OCI-LY3 (cell line): ENCODE results near the gene ZNRF2.

Experiments used
- H2AFZ ChIP-seq: fragments of 200-600, 300-600 bp; shearing (Covaris generic); 2 replicates; pipeline ENCODE4 v1.6.0; 2014; ENCODE audit warnings: antibody characterized with exemption, low read depth, low read length
- H3K27ac ChIP-seq: fragments of 200-600, 300-600 bp; sonication (generic); 2 replicates; pipeline ENCODE4 v1.5.1; 2014; ENCODE audit warnings: mild to moderate bottlenecking, low read length, moderate library complexity, mixed read lengths
- H3K27me3 ChIP-seq: fragments of 200-600, 300-600 bp; sonication (generic); 2 replicates; pipeline ENCODE4 v1.6.1; 2014; ENCODE audit warnings: low read depth, low read length, mixed read lengths
- H3K36me3 ChIP-seq: fragments of 200-600, 300-600 bp; sonication (generic); replicated peaks from 2 replicates; pipeline ENCODE3; 2014; ENCODE audit warnings: low read depth, low read length, mixed read lengths
- H3K4me1 ChIP-seq: fragments of 300-600, 200-600 bp; sonication (generic); 2 replicates; pipeline ENCODE4 v1.6.1; 2014; ENCODE audit warnings: low read length, mixed read lengths
- H3K4me2 ChIP-seq: fragments of 200-600, 300-600 bp; sonication (generic); 2 replicates; pipeline ENCODE4 v1.6.1; 2014; ENCODE audit warnings: low read length, mixed read lengths
- H3K4me3 ChIP-seq: fragments of 300-600, 200-600 bp; sonication (generic); 2 replicates; pipeline ENCODE4 v1.5.1; 2014; ENCODE audit warnings: antibody characterized with exemption, mild to moderate bottlenecking, low read length, moderate library complexity
- H3K79me2 ChIP-seq: fragments of 300-600, 200-600 bp; shearing (Covaris generic); 2 replicates; pipeline ENCODE4 v1.6.1; 2014; ENCODE audit warnings: mild to moderate bottlenecking, low read length, mixed read lengths
- H3K9ac ChIP-seq: fragments of 300-600, 200-600 bp; shearing (Covaris generic); 2 replicates; pipeline ENCODE4 v1.6.0; 2014; ENCODE audit warnings: mild to moderate bottlenecking, low read length, moderate library complexity
- H3K9me3 ChIP-seq: fragments of 200-600, 300-600 bp; shearing (Covaris generic); 2 replicates; pipeline ENCODE4 v1.6.1; 2014; ENCODE audit warnings: low read length, mixed read lengths; ENCODE audit not compliant: insufficient read depth
- H4K20me1 ChIP-seq: fragments of 200-600, 300-600 bp; sonication (generic); 2 replicates; pipeline ENCODE4 v1.6.1; 2016; ENCODE audit warnings: low read length, mixed read lengths; ENCODE audit not compliant: insufficient read depth
- CTCF ChIP-seq: fragments of 200-600, 300-600 bp; sonication (generic); IDR thresholded peaks from 2 replicates; pipeline ENCODE4 v1.5.1; 2014; ENCODE audit warnings: antibody characterized with exemption, low read length, low read depth
- EZH2phosphoT487 ChIP-seq: fragments of 200-600 bp; shearing (Covaris generic); IDR thresholded peaks from 2 replicates; pipeline ENCODE4 v1.6.1; 2018; ENCODE audit warnings: antibody characterized with exemption, mixed run types, low read depth

Gene ZNRF2

DNA sequence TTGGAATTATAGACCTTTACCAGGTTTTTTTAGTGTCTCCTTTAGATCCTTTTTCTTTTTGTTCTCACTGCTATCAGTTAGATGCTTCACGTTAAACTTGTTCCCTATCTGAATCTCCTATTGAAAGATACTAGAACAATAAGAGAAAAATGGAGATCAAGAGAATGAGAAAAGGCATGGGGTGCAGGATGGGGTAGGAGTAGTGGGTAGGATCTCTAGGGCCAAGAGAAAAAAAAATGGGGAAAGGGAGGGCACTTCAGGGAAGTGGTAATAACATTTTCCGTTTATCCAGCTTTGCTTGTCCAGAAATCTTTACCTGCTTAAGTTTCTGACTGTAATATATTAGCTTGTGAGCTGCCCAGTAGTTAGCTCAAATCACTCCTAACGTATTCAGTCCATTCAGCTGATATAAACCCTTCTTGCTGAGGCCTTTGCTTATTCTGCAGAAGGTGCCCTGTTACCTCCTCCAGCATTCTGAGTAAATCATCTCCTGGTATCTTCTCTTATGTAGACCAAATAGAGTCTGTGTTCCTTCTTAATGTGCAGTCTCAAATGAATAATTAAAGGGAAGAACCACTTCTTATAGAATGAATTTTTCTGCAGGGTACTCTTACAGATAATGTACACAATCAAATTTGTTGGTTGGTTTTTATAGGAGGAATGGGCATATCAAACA lies 69.7 kb downstream of the ZNRF2 start:
- TF ChIP-seq EZH2phosphoT487 (no peak), CTCF (no peak)
- no peaks in the 10 kb centered on the region for H3K9me3 ChIP-seq
- H3K4me3 ChIP-seq = no peak overlapping the region
- no peaks in the 10 kb centered on the region for H3K36me3 ChIP-seq
- no peak overlapping the region for H3K9ac ChIP-seq
- H3K27me3 ChIP-seq = no peaks in the 10 kb centered on the region
- no peak overlapping the region for H3K4me2 ChIP-seq
- no peak overlapping the region for H2AFZ ChIP-seq
- peaks cover 25% of the 10 kb centered on the region for H3K79me2 ChIP-seq
- peaks cover 29% of the 10 kb centered on the region for H3K4me1 ChIP-seq
- no peak overlapping the region for H3K27ac ChIP-seq
- no peaks in the 10 kb centered on the region for H4K20me1 ChIP-seq

DNA sequence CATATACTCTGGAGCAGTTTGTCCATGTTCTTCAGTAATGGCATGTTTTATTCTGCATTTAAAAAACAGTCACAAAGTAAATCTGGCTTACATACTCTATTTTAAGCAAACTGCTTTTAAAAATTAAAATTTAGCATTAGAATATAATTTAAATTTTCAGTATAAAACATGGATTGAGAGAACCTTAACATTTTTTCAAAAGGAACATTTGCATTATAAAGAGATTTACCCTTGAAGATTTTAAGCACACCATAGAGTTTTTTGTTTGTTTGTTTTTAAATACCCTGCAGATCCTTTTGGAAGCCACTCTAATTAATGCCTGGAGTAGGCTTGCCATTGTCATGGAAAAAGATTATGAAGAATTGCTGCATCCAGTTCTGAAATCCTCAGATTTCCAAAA lies 70.4 kb downstream of the ZNRF2 start:
- Histone ChIP-seq H3K4me1 (peaks cover 24% of the 10 kb centered on the region), H3K79me2 (peaks cover 19% of the 10 kb centered on the region), H3K9me3 (no peaks in the 10 kb centered on the region), H3K27me3 (no peaks in the 10 kb centered on the region), H4K20me1 (no peaks in the 10 kb centered on the region), H2AFZ (no peak overlapping the region), H3K36me3 (no peaks in the 10 kb centered on the region), H3K4me3 (no peak overlapping the region), H3K4me2 (no peak overlapping the region), H3K9ac (no peak overlapping the region), H3K27ac (no peak overlapping the region)
- TF ChIP-seq CTCF = no peak
- no peak for TF ChIP-seq EZH2phosphoT487

DNA sequence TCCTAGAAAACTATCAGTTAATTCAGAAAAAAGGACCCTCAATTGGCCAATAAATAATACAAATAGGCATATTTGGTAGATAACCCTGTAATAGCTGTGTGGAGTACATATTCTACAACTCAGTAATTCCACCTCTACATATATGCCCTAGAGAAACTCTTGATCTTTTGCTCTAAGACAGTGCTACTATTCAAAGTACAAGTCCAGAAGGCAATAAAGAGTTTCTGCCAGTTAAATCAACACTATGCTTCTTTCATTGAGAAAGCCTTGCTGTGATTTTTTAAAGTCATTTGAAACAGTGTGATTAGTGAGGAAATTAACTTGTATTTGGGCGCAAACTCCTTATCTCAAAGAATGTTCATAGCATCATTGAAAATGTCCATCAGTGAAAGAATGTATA lies 75.6 kb downstream of the ZNRF2 start:
- H3K9ac ChIP-seq = no peak overlapping the region
- H3K4me3 ChIP-seq = no peak overlapping the region
- no peaks in the 10 kb centered on the region for H3K36me3 ChIP-seq
- no peak overlapping the region for H2AFZ ChIP-seq
- H3K9me3 ChIP-seq = no peaks in the 10 kb centered on the region
- no peak overlapping the region for H3K27ac ChIP-seq
- no peaks in the 10 kb centered on the region for H4K20me1 ChIP-seq
- no peak overlapping the region for H3K4me2 ChIP-seq
- no peaks in the 10 kb centered on the region for H3K79me2 ChIP-seq
- H3K27me3 ChIP-seq = no peaks in the 10 kb centered on the region
- TF ChIP-seq CTCF (no peak), EZH2phosphoT487 (no peak)
- peaks cover 16% of the 10 kb centered on the region for H3K4me1 ChIP-seq

DNA sequence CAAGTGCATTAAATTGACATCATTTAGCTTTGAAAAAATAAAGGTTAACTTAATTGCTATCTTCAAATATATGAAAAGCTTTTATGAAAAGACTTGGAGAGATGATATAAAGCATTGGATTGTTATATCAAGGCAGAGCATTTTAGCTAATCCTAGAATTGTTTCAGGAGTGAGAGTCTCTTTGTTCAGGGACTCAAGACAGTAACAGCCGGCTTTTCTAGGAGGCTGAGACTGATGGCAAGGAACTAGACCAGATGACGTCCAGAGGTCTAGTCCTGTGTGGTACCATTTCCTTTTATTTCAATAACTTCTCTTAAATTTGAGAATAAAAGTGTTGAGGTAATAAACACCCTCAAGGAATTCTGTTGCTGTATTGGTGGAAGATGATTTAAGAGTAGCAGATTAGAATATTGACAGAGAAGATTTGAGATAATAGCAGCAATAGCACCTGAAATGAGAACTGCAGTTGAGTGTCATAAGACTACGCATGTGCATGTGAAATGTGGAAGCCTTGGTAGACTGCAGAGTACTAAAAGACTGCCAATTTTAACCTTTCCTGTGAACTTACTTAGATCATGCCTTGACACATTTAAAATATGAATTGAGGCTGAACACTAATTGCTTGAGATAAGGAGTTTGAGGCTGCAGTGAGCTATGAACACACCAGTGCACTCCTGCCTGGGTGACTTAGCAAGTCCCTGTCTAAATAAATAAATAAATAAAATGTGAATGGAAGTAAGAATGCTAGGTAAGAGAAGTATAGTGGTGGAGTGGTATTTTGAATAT lies 79.6 kb downstream of the ZNRF2 start:
- Histone ChIP-seq H3K36me3 (no peaks in the 10 kb centered on the region), H4K20me1 (no peaks in the 10 kb centered on the region), H3K9ac (no peak overlapping the region), H3K4me1 (peaks cover 4% of the 10 kb centered on the region; the same call in 1 of the 2 replicates), H3K27ac (no peak overlapping the region), H3K9me3 (no peaks in the 10 kb centered on the region), H3K79me2 (no peaks in the 10 kb centered on the region), H3K4me2 (no peak overlapping the region), H2AFZ (no peak overlapping the region), H3K27me3 (no peaks in the 10 kb centered on the region), H3K4me3 (no peak overlapping the region)
- TF ChIP-seq EZH2phosphoT487 = no peak
- TF ChIP-seq CTCF = no peak
